ENCODE data around the gene ENOPH1. TPM values are rescaled to one million over a fixed set of nuclear protein-coding genes. Genes with fewer than 3 reads are reported as not detected.

ENOPH1 gene
- total and polyA plus RNA-seq, 2 of the 13 experiments (the other 11 are each of a cell fraction or from before 2014, with no cell fraction given): 15.5 to 64.3 TPM

DNA sequence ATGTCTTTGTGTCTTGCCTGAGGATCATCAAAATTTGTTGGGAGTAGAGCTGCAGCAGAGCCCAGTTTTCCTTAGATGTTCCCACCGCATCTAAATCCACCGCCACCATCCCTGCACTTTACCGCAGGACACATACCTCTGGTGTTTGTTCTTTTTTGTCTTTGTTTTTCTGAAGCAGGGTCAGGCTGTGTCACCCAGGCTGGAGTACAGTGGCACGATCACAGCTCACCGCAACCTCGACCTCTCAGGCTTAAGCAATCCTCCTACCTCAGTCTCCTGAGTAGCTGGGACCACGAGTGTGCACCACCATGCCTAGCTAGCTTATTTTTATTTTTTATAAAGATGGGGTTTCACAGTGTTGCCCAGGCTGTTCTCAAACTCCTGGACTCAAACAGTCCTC is 4.6 kb downstream of the ENOPH1 start (continued):
- TF ChIP-seq DNMT3B (CRISPR knock-in tag; conservative IDR thresholded peaks at IDR 0.05): no peak
- no peak for TF ChIP-seq ZNF746 (CRISPR knock-in tag; IDR thresholded peaks at IDR 0.05)
- peak in 1 of 2 experiments; percentile 43; a peak in 1 of 4 replicates for TF ChIP-seq EP300 (IDR thresholded peaks at IDR 0.05; ENCODE audit: low read depth in 2 of 2, low read length in 2 of 2)
- TF ChIP-seq EP300 (CRISPR knock-in tag; IDR thresholded peaks at IDR 0.05; ENCODE audit: borderline replicate concordance): no peak
- TF ChIP-seq, protein P1, sequence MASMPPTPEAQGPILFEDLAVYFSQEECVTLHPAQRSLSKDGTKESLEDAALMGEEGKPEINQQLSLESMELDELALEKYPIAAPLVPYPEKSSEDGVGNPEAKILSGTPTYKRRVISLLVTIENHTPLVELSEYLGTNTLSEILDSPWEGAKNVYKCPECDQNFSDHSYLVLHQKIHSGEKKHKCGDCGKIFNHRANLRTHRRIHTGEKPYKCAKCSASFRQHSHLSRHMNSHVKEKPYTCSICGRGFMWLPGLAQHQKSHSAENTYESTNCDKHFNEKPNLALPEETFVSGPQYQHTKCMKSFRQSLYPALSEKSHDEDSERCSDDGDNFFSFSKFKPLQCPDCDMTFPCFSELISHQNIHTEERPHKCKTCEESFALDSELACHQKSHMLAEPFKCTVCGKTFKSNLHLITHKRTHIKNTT (CRISPR knock-in tag; IDR thresholded peaks at IDR 0.05): no peak
- no peak for TF ChIP-seq ZBTB3 (CRISPR knock-in tag; IDR thresholded peaks at IDR 0.05; ENCODE audit: borderline replicate concordance, low read depth)
- no peak for TF ChIP-seq ZNF546 (CRISPR knock-in tag; conservative IDR thresholded peaks at IDR 0.05)
- no peak for TF ChIP-seq EHMT2 (IDR thresholded peaks at IDR 0.05; ENCODE audit: borderline replicate concordance, low read depth, low read length)
- no peak for TF ChIP-seq EED (CRISPR knock-in tag; IDR thresholded peaks at IDR 0.05)
- no peak for TF ChIP-seq ZFAT (CRISPR knock-in tag; conservative IDR thresholded peaks at IDR 0.05)
- TF ChIP-seq, protein P2, sequence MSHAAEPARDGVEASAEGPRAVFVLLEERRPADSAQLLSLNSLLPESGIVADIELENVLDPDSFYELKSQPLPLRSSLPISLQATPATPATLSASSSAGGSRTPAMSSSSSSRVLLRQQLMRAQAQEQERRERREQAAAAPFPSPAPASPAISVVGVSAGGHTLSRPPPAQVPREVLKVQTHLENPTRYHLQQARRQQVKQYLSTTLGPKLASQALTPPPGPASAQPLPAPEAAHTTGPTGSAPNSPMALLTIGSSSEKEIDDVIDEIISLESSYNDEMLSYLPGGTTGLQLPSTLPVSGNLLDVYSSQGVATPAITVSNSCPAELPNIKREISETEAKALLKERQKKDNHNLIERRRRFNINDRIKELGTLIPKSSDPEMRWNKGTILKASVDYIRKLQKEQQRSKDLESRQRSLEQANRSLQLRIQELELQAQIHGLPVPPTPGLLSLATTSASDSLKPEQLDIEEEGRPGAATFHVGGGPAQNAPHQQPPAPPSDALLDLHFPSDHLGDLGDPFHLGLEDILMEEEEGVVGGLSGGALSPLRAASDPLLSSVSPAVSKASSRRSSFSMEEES (CRISPR knock-in tag; IDR thresholded peaks at IDR 0.05): no peak
- TF ChIP-seq U2AF2 (IDR thresholded peaks at IDR 0.05; ENCODE audit: low read depth, low read length): no peak
- no peak for TF ChIP-seq ZNF224 (CRISPR knock-in tag; IDR thresholded peaks at IDR 0.05)
- TF ChIP-seq ZEB1 (IDR thresholded peaks at IDR 0.05; ENCODE audit: insufficient replicate concordance, low read depth): no peak
- no peak for TF ChIP-seq SCMH1 (CRISPR knock-in tag; IDR thresholded peaks at IDR 0.05; ENCODE audit: borderline replicate concordance)
- no peak for TF ChIP-seq KDM6A (CRISPR knock-in tag; IDR thresholded peaks at IDR 0.05; ENCODE audit: low read depth)
- TF ChIP-seq, protein P3, sequence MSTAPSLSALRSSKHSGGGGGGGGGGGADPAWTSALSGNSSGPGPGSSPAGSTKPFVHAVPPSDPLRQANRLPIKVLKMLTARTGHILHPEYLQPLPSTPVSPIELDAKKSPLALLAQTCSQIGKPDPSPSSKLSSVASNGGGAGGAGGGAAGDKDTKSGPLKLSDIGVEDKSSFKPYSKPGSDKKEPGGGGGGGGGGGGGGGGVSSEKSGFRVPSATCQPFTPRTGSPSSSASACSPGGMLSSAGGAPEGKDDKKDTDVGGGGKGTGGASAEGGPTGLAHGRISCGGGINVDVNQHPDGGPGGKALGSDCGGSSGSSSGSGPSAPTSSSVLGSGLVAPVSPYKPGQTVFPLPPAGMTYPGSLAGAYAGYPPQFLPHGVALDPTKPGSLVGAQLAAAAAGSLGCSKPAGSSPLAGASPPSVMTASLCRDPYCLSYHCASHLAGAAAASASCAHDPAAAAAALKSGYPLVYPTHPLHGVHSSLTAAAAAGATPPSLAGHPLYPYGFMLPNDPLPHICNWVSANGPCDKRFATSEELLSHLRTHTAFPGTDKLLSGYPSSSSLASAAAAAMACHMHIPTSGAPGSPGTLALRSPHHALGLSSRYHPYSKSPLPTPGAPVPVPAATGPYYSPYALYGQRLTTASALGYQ (CRISPR knock-in tag; IDR thresholded peaks at IDR 0.05): no peak
- TF ChIP-seq ZFP36 (IDR thresholded peaks at IDR 0.05; ENCODE audit: borderline replicate concordance, low read depth, low read length, partially characterized antibody): no peak
- TF ChIP-seq, protein P4, sequence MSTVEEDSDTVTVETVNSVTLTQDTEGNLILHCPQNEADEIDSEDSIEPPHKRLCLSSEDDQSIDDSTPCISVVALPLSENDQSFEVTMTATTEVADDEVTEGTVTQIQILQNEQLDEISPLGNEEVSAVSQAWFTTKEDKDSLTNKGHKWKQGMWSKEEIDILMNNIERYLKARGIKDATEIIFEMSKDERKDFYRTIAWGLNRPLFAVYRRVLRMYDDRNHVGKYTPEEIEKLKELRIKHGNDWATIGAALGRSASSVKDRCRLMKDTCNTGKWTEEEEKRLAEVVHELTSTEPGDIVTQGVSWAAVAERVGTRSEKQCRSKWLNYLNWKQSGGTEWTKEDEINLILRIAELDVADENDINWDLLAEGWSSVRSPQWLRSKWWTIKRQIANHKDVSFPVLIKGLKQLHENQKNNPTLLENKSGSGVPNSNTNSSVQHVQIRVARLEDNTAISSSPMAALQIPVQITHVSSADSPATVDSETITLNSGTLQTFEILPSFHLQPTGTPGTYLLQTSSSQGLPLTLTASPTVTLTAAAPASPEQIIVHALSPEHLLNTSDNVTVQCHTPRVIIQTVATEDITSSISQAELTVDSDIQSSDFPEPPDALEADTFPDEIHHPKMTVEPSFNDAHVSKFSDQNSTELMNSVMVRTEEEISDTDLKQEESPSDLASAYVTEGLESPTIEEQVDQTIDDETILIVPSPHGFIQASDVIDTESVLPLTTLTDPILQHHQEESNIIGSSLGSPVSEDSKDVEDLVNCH (CRISPR knock-in tag; IDR thresholded peaks at IDR 0.05): no peak
- no peak for TF ChIP-seq ZNF33B (CRISPR knock-in tag; IDR thresholded peaks at IDR 0.05)
- no peak for TF ChIP-seq ZNF180 (CRISPR knock-in tag; IDR thresholded peaks at IDR 0.05; ENCODE audit: borderline replicate concordance, low read depth)
- no peak for TF ChIP-seq ARNT (IDR thresholded peaks at IDR 0.05)
- no peak for TF ChIP-seq ZNF619 (CRISPR knock-in tag; IDR thresholded peaks at IDR 0.05)
- no peak for TF ChIP-seq BRCA1 (CRISPR knock-in tag; IDR thresholded peaks at IDR 0.05)
- TF ChIP-seq ZNF331 (CRISPR knock-in tag; IDR thresholded peaks at IDR 0.05): peak; percentile 50; the same call in 1 of the 2 replicates
- TF ChIP-seq, protein P5, sequence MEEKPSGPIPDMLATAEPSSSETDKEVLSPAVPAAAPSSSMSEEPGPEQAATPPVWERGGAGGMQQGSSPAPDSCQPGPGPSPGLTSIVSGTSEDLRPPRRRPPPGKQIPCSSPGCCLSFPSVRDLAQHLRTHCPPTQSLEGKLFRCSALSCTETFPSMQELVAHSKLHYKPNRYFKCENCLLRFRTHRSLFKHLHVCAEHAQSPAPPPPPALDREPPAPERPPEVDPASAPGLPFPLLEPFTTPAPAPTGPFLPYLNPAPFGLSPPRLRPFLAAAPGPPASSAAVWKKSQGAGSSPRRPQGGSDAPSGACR (CRISPR knock-in tag; IDR thresholded peaks at IDR 0.05): no peak
